Stimulated activated CD8-positive, alpha-beta memory T cell treated with anti-CD3 and anti-CD28 coated beads, Interleukin-12 subunit alpha, Interleukin-12 subunit beta, amount 100 ng/mL, for 4 hours (primary cell): ENCODE data around the gene NME7.

Experiments
- DNase-seq: peaks from one replicate; pipeline ENCODE4 v3.0.0-alpha.2; 2020; ENCODE audit warnings: low read depth

NME7 gene

DNA sequence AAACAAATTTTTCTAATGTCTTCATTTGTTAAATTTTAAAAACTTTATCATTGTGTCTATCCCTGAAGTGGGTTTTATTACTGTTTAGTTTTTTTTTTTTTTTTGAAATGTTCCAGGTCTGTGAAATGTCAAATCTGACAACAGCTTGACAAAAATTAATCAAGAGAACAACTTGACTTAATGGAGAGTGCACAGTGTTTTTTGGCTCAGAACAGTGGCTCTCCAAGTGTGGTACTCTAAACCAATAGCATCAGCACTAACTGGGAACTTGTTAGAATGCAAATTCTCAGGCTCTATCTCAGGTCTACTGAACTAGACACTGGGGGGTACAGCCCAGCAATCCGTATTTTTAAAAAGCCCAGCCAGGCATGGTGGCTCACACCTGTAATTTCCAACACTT is 211.9 kb downstream of the NME7 start:
- no peak for DNase-seq

DNA sequence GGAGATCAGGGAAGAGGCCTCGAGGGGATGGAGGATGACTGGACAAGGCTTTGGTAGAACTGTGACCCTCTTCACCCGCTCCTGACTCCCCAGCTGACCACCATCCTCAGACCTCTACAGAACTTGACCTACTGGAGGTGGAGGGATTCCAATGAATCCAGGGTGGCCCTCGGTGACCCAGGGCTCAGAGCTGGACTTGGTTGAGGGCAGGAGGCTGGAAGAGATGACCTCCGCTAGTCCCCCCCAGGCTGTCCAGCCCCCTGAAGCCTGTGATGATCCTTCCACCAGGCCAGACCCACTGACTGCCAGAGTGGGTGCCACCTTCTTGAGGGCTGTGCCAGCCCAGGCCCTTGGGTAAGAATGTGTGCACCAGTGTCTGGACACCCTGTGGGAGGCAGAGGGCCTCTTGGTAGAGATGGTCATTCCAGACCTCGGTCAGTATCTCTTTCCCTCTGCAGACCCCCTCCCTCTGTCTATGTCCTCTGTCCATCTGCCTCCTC is 216.2 kb downstream of the NME7 start:
- DNase-seq, result no peak

DNA sequence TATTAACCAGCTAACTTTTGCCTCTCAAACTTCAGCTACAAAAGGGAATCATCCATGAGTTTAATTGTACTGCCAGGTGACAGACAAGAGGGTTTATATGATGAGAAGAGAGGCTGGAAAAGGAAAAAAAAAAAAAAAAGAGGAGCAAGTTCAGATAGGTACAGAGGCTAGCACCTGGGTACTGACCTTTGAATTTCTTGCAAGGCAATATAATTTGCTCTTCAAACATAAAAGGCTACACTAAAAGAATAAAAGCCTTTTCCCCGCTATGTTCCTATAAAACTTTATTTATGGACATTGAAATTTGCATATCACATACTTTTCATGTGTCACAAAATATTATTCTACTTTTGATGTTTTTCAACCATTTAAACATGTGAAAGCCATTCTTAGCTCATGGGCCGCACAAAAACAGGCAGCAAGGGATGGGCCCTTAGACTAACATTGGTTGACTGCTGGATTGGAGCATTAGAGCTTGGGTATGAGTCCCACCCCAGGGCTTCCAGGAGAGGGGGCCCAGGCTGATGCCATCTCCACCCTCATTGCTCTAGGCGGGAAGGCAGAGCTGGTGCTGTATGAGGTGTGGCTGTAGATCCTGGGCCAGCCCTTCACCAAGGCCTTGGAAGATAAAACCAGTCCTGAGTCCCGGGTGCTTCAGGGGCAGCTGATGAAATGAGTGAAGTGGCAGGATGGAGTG is 216.8 kb downstream of the NME7 start:
- DNase-seq, result no peak

DNA sequence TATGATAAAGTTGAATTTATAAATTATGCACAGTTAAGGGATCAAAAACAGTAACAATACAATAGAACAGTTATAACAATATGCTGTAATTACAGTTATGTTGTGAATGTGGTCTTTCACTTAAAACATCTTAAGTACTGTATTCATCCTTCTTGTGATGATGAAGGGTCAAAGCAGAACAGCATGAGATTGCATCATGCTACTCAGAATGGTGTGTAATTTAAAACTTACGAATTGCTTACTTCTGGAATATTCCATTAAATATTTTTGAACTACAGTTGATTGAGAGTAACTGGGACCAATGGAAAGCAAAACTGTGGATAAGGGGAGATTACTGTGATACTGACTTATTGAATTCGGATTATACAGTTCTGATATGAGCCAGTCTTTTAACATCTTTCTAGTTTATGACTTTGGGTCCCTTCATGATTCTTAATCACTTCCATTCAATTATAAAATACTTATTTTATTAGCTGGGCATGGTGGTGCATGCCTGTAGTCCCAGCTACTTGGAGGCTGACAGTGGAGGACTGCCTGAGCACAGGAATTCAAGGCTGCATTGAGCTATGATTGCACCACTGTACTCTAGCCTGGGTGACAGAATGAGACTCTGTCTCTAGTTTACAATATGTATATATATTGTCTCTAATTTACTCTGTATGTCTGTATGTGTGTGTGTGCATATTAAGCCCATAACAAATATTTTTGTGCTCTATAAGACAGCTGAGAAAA is 217.9 kb downstream of the NME7 start:
- DNase-seq, result no peak

DNA sequence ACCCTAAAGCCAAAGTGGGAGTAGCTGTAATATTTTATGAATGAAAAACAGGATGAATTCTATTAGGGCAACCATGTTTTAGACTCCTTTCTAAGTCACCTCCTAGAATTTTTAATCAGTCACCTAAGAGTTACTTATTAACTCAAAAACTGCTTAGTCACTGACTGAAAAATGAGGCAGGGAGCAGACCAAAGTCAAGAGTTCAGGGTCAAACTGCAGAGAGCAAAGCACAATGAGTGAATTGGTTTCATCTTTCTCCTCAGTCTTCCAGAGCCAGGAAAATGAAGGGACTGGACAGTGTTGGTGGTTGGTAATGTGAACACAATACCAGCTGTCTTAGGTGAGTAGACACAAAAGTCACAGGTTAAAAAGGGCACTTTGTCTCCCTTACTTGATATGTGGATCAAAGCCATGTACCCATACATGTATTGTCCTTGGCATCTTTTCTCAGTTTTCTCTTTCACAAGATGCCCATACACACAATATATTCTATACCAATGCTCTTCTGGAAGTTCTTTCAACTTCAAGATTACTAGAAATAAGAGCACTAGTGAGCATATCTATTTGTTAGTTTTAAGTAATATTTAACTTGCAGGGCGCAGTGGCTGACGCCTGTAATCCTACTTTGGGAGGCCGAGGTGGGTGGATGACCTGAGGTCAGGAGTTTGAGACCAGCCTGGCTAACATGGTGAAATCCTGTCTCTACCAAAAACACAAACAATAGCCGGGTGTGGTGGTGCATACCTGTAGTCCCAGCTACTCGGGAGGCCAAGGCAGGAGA is 218.9 kb downstream of the NME7 start:
- no peak for DNase-seq

DNA sequence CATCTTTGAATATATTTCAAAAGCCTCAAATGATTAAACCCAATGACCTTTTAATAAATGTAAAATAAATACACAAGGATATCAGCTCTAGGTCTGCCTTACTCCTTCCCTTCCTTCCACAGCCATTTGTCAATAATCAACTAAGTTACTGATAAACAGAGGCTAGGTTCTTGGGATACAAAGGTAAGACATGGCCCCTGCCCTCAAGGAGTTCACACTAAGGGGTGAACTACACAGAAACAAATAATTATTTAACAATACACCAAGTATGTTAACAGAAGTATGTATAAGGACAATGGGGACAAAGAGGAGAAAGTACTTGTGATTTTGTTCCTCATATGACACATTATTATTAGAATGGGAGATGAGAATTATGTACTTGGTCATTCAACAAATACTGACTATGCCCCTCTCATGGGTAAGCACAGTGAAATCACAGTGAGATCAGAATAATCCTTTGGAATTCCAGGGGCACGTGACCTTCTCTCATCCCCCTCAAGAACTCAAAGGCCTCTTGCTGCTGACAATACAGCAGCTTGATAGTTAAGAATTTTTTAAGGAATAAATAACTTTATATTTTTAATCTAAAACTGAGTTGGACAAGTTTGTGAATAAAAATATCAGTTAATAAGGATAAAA is 220.9 kb downstream of the NME7 start:
- DNase-seq, result no peak

DNA sequence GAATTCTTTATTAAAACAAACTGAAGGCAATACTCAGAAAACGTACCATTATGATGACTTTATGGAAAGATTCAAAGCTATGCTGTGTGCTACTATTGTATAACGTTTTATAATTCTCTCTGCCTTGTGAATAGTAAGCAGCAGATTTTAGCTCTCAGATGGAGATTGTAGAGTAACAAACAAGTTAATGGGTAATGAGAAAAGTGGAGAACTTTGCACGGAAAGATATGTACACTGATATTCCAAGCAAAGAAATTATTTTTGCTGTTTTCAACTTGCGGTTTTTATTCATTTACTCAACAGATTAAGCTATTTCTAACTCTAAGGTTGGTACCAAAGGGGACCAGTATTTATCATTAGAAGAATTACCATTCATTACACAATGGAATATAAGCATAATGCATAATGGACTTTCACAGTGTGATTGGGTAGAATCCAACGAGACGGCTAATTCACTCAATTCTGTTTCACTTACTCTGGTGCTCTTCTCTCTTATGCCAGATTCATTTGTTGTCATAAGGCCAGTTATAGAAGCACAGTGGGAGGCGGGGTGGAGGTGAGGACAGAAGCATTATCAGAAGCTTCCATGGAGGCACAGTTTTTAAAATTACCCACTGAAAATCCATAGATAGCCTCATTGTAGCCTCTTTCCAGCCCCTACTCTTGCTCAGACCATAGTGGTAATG is 222.5 kb downstream of the NME7 start:
- no peak for DNase-seq

DNA sequence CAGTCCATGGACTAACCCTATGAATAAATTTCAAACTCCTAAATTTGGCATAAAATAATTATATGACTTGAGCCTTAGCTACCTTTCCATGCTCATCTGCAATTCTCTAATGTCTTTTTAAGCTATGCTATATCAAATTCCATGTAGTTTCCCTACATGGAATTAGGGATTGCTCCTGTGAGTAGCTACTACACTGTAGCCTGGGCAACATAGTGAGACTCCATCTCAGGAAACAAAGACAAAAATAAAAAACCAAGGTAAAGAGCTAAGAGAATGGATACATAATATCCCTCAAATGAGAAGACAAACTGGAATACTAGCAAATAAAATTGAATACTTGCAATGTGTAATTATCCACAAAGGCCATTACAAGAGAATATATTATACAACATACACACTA is 223.6 kb downstream of the NME7 start:
- DNase-seq, result no peak

DNA sequence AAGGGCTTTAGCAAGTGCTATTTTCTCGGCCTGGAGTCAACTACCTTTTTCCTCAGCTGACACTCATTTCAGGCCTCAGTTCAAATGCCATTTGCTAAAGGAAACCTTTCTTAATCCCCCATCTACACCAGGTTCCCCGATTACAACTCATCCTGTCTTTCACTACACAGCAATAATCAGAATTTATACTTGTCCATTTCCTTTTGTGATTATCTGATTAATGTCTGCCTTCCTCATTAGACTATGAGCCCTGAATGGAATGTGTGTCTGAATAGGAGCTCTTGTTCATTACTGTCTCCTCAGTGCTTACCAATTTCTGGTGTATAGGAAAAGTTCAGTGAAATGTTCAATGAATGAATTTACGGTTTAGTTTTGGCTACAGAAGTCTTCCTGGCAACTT is 224.3 kb downstream of the NME7 start:
- no peak for DNase-seq

DNA sequence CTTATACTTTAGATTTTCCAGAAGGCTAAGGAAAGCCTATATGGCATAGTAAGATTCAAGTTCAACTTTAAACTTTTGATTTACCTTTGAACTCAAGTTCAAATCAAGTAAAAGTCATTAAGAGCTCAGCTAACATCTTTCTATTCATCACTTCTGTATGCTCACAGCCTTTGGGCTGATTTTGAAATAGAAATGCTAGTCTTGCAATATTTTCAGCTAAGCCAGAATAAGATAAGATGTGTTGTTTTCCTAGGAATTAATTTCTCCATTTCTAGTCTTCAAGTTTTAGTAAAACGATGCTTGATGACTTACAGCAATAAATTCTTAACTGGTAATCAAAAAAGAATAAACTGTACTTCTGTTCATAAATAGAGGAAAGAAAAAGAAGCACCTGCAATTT is 225.5 kb downstream of the NME7 start:
- DNase-seq, result no peak

DNA sequence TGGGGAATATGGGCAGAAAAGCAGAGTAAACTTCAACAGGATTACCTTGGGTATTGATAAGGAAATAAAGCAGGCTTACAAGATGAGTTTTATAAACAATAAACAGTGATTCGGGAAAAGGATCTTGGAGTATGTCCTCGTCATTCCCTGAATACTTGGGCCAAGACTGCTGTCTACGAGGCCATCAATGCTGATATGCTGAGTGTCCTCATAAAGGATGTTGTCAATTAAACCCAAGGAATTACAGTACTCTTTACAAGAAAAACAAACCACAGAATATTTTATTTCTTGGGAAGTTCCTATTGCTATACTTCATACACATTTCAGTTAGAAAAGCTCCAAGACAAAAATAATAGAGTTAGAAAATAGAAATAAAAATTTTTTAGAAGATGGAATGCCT is 226.2 kb downstream of the NME7 start:
- DNase-seq, result no peak

DNA sequence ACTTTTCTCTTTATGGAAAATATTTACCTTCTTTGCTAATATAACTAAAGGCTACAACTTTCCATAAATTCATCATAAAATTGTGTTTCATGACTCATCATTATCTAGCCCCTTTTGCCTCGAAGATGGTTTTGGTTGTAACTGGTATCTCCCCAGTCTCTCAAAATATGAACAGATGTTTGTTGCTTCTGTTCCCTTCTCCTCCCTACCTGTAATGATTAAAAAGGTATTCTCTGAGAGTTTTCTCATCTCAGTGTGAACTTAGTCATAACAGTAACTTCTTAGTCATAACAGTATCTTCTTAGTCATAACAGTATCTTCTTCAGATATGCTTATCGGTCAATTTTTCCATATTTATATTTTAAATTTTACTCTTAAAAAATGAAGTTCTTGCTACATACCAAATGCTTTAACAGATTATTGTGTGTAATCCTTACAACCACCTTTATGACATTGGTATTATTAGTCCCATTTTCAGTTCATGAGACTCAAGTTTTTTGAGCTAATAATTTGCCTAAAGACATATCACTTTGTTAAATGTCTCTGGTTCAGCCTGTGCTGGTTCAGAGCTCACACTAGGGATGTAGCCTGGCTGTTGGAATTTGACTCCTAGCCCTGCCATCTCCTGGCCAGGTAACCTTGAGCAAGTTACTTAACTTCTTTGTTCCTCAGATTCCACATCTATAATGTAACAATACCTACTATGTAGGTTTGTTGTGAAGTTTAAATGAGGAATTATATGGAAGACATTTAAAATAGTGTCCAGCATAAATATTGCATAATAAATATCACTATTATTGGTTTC is 228.5 kb downstream of the NME7 start:
- no peak for DNase-seq

DNA sequence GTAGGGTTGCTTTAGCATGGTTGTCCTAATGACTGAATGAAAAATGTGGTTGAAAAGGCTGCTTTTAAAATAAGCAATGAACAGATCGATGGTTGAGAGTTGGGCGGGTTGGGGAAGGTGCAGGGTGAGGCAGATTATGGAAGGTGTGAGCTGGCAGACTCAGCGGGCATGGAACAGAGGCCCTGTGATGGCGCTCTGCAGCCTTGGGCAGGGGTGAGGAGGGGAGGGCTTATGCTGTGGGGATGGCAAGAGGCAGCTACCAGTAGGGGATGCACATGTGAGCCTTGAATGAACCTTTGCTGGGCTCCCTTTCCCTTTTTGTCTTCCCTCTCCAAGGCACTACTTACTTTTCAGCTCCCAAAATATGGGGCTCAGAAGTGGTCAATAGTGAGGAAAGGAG is 230.2 kb downstream of the NME7 start:
- no peak for DNase-seq

DNA sequence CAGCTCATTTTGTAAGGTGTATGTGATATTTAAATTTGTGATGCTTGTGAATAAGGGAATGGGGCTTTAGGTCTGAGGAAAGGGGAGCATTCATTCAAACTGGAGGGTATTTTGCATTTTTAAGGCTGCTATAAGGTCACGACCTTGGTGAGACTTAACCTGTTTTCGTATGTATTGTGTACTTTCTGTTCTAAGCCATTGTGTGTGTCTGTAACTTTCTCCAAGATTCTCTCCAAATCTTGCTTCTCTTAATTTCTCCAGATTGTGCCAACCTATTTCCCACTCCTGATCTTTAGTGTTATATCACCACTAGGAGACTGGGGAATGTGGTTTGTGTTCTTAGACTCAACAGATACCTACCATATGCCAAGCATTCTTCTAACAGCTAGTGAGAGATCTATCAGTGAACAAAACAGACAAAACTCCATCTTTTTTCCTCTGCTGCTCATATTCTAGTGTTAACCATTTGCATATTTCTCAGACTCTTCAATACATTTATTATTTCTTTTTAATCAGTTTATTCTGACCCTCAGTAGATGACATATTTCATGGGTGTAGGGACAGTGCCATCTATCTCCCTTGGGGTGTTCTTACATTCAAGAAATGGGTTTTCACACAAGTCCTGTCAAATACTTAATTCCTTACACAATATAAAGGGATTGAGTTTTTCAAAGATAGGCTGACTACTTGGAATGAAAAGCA is 233.6 kb downstream of the NME7 start:
- DNase-seq, result no peak

DNA sequence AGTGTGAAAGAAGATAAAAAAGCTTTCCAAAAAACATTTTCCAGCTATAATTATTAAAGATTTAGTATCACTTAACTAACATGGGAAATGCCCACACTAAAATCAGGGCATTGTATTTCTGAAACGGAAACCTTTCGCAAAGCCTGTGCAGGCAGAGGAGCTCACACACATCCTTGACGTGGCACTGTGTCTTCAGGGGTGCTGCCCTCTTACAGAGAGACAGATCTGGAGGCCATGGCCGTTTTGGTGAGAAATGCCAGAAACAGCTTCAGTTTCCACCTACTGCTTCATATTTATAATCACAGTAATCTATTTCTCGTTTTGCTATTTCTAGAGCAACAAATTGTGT is 234.4 kb downstream of the NME7 start:
- DNase-seq, result no peak

DNA sequence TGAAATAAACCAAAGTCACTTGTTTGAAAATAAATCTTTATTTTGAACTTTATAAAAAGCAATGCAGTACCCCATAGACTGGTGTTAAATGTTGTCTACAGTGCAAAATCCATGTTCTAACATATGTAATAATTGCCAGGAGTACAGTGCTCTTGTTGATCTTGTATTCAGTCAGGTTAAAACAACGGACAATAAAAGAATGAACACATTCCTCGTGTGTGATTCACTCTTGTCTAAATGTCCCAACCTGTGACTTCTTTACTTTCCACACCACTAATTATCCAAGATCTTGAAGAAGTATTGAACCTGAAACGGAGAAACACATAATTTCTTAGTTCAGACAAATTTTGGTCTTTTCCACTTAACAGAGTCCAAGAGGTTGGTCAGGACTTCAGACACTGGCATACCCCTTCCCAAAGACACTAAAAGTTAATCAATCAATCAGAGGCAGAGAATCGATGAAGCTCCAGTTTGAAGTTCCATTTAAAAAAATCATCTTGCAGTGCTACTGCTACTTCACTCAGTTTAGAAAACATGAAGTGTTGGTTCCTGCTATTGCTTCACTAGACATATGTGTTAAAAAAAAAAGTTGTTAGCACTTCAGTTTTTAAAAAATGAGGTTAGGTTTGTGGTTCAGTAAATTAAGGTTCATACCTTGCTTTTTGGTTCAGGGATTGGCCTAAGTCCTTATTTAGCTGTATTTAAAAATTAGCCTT is 234.9 kb downstream of the NME7 start:
- no peak for DNase-seq

DNA sequence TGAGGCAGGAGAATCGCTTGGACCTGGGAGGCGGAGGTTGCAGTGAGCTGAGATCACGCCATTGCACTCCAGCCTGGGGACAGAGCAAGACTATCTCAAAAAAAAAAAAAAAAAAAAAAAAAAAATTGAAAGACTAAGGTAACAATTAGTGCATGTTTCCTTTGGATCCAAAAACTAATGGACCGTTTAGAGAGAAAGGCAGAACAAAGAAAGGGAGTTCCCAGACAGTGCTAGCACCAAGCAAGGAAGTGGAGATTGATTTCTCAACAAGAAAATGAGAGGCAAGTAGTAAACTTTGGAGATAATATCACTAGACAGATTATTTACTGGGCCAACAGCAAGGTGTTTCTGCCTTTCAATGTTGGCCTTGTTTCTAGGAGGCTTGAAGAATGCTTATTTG is 236.9 kb downstream of the NME7 start:
- DNase-seq, result no peak

DNA sequence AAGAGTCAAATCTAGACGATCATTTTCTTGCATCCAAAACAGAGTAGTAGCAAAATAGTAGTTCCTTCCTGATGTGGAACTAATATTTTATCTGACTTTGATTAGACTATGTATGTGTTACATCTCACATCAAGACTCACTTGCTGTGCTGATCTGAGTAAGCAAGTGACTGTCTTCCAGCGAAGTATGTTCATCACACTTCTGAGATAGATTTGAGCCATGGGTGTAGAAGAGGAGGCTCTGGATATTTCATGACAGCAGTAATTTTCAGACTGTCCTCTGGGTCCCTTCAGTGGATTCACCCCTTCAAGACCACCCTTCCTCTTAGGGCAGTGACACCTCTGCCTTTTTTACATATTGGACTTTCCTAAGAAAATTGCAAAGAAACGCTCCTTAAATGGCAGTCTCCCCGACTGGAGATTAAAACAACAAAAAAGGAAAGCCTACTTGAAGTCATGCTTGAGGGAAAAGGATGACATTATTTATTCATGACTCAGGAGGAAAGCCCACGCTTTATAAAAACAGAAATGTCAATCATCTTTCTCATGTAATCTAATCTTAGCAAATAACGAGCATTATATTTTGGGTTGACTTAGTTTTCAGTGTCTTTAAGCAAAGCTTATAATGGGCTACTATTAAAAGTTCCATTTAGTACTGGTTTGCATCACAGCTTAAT is 238.3 kb downstream of the NME7 start:
- no peak for DNase-seq

DNA sequence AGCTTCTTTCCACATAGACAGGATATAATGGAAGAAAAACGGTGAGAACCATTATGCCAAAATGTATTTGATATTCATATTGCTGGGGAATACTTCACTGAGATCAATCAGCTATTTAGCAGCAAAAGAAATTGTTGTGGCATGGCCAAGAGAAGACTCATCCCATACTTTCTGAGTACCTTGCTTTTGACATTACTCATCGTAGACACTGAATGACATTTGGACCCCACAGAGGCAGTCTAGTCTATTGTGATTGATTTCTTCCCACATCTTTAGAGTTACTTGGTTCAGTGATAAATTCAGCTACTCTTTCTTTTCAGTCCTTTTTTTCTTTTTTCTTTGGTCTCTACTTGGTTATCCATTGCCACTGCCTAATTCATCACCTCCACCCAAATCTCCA is 239.0 kb downstream of the NME7 start:
- no peak for DNase-seq
